HG03354 (cell line): Measurements from ENCODE around the gene TMEM116.

Experiments
- ATAC-seq: cut with Tn5 transposase; IDR thresholded peaks from one replicate; pipeline ENCODE4 v1.9.1; 2021; ENCODE audit warnings: mild to moderate bottlenecking; ENCODE audit not compliant: unreplicated experiment, poor library complexity, severe bottlenecking

The TMEM116 gene

GRCh38 chr12:111925171-111925570 lies 87.8 kb downstream of the TMEM116 start:
- ATAC-seq, result no peak

- ATAC-seq, result no peak
Measured at GRCh38 chr12:111907740-111908139, 105.2 kb downstream of the TMEM116 start.

GRCh38 chr12:111905502-111905901 lies 107.5 kb downstream of the TMEM116 start:
- no peak for ATAC-seq

GRCh38 chr12:111904446-111904975 lies 108.5 kb downstream of the TMEM116 start:
- ATAC-seq, result no peak

GRCh38 chr12:111901182-111901581 lies 111.8 kb downstream of the TMEM116 start:
- no peak for ATAC-seq

GRCh38 chr12:111894556-111894955 lies 118.4 kb downstream of the TMEM116 start:
- ATAC-seq, result no peak

- ATAC-seq, result no peak
Measured at GRCh38 chr12:111893287-111893686, 119.7 kb downstream of the TMEM116 start.

GRCh38 chr12:111887926-111888745 lies 124.8 kb downstream of the TMEM116 start:
- ATAC-seq, result no peak

- ATAC-seq, result no peak
Measured at GRCh38 chr12:111886662-111887545, 126.1 kb downstream of the TMEM116 start.

- ATAC-seq, result no peak
Measured at GRCh38 chr12:111881716-111882115, 131.2 kb downstream of the TMEM116 start.
